ENCODE results near the gene SYNPO2L.
A peak's percentile ranks its signal among the peaks of the same experiment; 100 is the strongest.
"Not testable (repeated sequence)": the region's sequence is repeated elsewhere in the genome, so short reads cannot be mapped to it uniquely, and the experiment has no call there.

Gene SYNPO2L

GRCh38 chr10:73655990-73656298, at the start of gene SYNPO2L:
SYNPO2L (minus strand) TSS chr10:73656029; CDS start chr10:73655922, 107 bp downstream.
- Histone ChIP-seq H3K4me1 (ENCODE audit: control insufficient read depth, insufficient read depth, low read length) (peaks cover 24% of the 10 kb centered on the region), H3K9me3 (ENCODE audit: control insufficient read depth in 2 of 2, low read length in 2 of 2) (no peaks in the 10 kb centered on the region), H3K27ac (ENCODE audit: low read length) (no peak within 1 kb of the TSS), H3K9ac (ENCODE audit: low read length in 2 of 2) (peak within 1 kb of the TSS in 1 of 2 donors; percentile 36), H3K27me3 (ENCODE audit: control insufficient read depth in 1 of 2, insufficient read depth in 2 of 2, low read length in 2 of 2) (no peaks in the 10 kb centered on the region), H3K4me3 (ENCODE audit: low read length in 2 of 2) (peak within 1 kb of the TSS in 1 of 2 donors; percentile 44), H3K36me3 (ENCODE audit: control insufficient read depth in 2 of 2, insufficient read depth in 2 of 2, low read length in 2 of 2) (no peaks in the 10 kb centered on the region)

- H3K9ac ChIP-seq (ENCODE audit: low read length in 2 of 2); H3K4me3 ChIP-seq (ENCODE audit: low read length in 2 of 2); H3K27ac ChIP-seq (ENCODE audit: low read length); H3K36me3 ChIP-seq (ENCODE audit: control insufficient read depth in 2 of 2, insufficient read depth in 2 of 2, low read length in 2 of 2); H3K9me3 ChIP-seq (ENCODE audit: control insufficient read depth in 2 of 2, low read length in 2 of 2); H3K27me3 ChIP-seq (ENCODE audit: control insufficient read depth in 1 of 2, insufficient read depth in 2 of 2, low read length in 2 of 2); H3K4me1 ChIP-seq (ENCODE audit: control insufficient read depth, insufficient read depth, low read length): not testable (repeated sequence)
Observed at GRCh38 chr10:73703924-73704323, 48.1 kb upstream of the SYNPO2L start.

GRCh38 chr10:73698819-73699218, 43.0 kb upstream of the SYNPO2L start:
- H3K27ac ChIP-seq (ENCODE audit: low read length); H3K36me3 ChIP-seq (ENCODE audit: control insufficient read depth in 2 of 2, insufficient read depth in 2 of 2, low read length in 2 of 2); H3K4me1 ChIP-seq (ENCODE audit: control insufficient read depth, insufficient read depth, low read length); H3K9me3 ChIP-seq (ENCODE audit: control insufficient read depth in 2 of 2, low read length in 2 of 2); H3K4me3 ChIP-seq (ENCODE audit: low read length in 2 of 2); H3K9ac ChIP-seq (ENCODE audit: low read length in 2 of 2); H3K27me3 ChIP-seq (ENCODE audit: control insufficient read depth in 1 of 2, insufficient read depth in 2 of 2, low read length in 2 of 2): not testable (repeated sequence)

GRCh38 chr10:73697675-73698159, 41.9 kb upstream of the SYNPO2L start, which contains the start of gene AGAP5:
AGAP5 (minus strand) TSS chr10:73698109; CDS start chr10:73697755, 354 bp downstream.
- not testable (repeated sequence) for H3K9ac ChIP-seq (ENCODE audit: low read length in 2 of 2); H3K4me3 ChIP-seq (ENCODE audit: low read length in 2 of 2); H3K36me3 ChIP-seq (ENCODE audit: control insufficient read depth in 2 of 2, insufficient read depth in 2 of 2, low read length in 2 of 2)

GRCh38 chr10:73695302-73695701, 39.5 kb upstream of the SYNPO2L start:
- not testable (repeated sequence) for H3K9ac ChIP-seq (ENCODE audit: low read length in 2 of 2); H3K27me3 ChIP-seq (ENCODE audit: control insufficient read depth in 1 of 2, insufficient read depth in 2 of 2, low read length in 2 of 2); H3K36me3 ChIP-seq (ENCODE audit: control insufficient read depth in 2 of 2, insufficient read depth in 2 of 2, low read length in 2 of 2); H3K27ac ChIP-seq (ENCODE audit: low read length); H3K9me3 ChIP-seq (ENCODE audit: control insufficient read depth in 2 of 2, low read length in 2 of 2); H3K4me1 ChIP-seq (ENCODE audit: control insufficient read depth, insufficient read depth, low read length); H3K4me3 ChIP-seq (ENCODE audit: low read length in 2 of 2)

More at GRCh38 chr10:73697675-73698159, 41.9 kb upstream of the SYNPO2L start, which contains the start of gene AGAP5:
- H3K27me3 ChIP-seq (ENCODE audit: control insufficient read depth in 1 of 2, insufficient read depth in 2 of 2, low read length in 2 of 2); H3K4me1 ChIP-seq (ENCODE audit: control insufficient read depth, insufficient read depth, low read length); H3K27ac ChIP-seq (ENCODE audit: low read length); H3K9me3 ChIP-seq (ENCODE audit: control insufficient read depth in 2 of 2, low read length in 2 of 2): not testable (repeated sequence)

GRCh38 chr10:73690755-73691154, 34.9 kb upstream of the SYNPO2L start:
- H3K36me3 ChIP-seq (ENCODE audit: control insufficient read depth in 2 of 2, insufficient read depth in 2 of 2, low read length in 2 of 2); H3K4me1 ChIP-seq (ENCODE audit: control insufficient read depth, insufficient read depth, low read length); H3K27me3 ChIP-seq (ENCODE audit: control insufficient read depth in 1 of 2, insufficient read depth in 2 of 2, low read length in 2 of 2); H3K4me3 ChIP-seq (ENCODE audit: low read length in 2 of 2); H3K27ac ChIP-seq (ENCODE audit: low read length); H3K9me3 ChIP-seq (ENCODE audit: control insufficient read depth in 2 of 2, low read length in 2 of 2); H3K9ac ChIP-seq (ENCODE audit: low read length in 2 of 2): not testable (repeated sequence)

- H3K9me3 ChIP-seq (ENCODE audit: control insufficient read depth in 2 of 2, low read length in 2 of 2); H3K27me3 ChIP-seq (ENCODE audit: control insufficient read depth in 1 of 2, insufficient read depth in 2 of 2, low read length in 2 of 2); H3K9ac ChIP-seq (ENCODE audit: low read length in 2 of 2); H3K36me3 ChIP-seq (ENCODE audit: control insufficient read depth in 2 of 2, insufficient read depth in 2 of 2, low read length in 2 of 2); H3K27ac ChIP-seq (ENCODE audit: low read length); H3K4me3 ChIP-seq (ENCODE audit: low read length in 2 of 2); H3K4me1 ChIP-seq (ENCODE audit: control insufficient read depth, insufficient read depth, low read length): not testable (repeated sequence)
Observed at GRCh38 chr10:73689596-73689995, 33.8 kb upstream of the SYNPO2L start.

- not testable (repeated sequence) for H3K9me3 ChIP-seq (ENCODE audit: control insufficient read depth in 2 of 2, low read length in 2 of 2); H3K4me1 ChIP-seq (ENCODE audit: control insufficient read depth, insufficient read depth, low read length); H3K4me3 ChIP-seq (ENCODE audit: low read length in 2 of 2); H3K27me3 ChIP-seq (ENCODE audit: control insufficient read depth in 1 of 2, insufficient read depth in 2 of 2, low read length in 2 of 2); H3K36me3 ChIP-seq (ENCODE audit: control insufficient read depth in 2 of 2, insufficient read depth in 2 of 2, low read length in 2 of 2); H3K27ac ChIP-seq (ENCODE audit: low read length); H3K9ac ChIP-seq (ENCODE audit: low read length in 2 of 2)
Observed at GRCh38 chr10:73687641-73688040, 31.8 kb upstream of the SYNPO2L start.

- H3K4me1 ChIP-seq (ENCODE audit: control insufficient read depth, insufficient read depth, low read length); H3K36me3 ChIP-seq (ENCODE audit: control insufficient read depth in 2 of 2, insufficient read depth in 2 of 2, low read length in 2 of 2); H3K9ac ChIP-seq (ENCODE audit: low read length in 2 of 2); H3K9me3 ChIP-seq (ENCODE audit: control insufficient read depth in 2 of 2, low read length in 2 of 2); H3K4me3 ChIP-seq (ENCODE audit: low read length in 2 of 2); H3K27me3 ChIP-seq (ENCODE audit: control insufficient read depth in 1 of 2, insufficient read depth in 2 of 2, low read length in 2 of 2); H3K27ac ChIP-seq (ENCODE audit: low read length): not testable (repeated sequence)
Observed at GRCh38 chr10:73674546-73674945, 18.7 kb upstream of the SYNPO2L start.

GRCh38 chr10:73668378-73668777, 12.5 kb upstream of the SYNPO2L start:
- H3K4me1 ChIP-seq (ENCODE audit: control insufficient read depth, insufficient read depth, low read length); H3K27me3 ChIP-seq (ENCODE audit: control insufficient read depth in 1 of 2, insufficient read depth in 2 of 2, low read length in 2 of 2); H3K4me3 ChIP-seq (ENCODE audit: low read length in 2 of 2); H3K9me3 ChIP-seq (ENCODE audit: control insufficient read depth in 2 of 2, low read length in 2 of 2); H3K27ac ChIP-seq (ENCODE audit: low read length); H3K36me3 ChIP-seq (ENCODE audit: control insufficient read depth in 2 of 2, insufficient read depth in 2 of 2, low read length in 2 of 2); H3K9ac ChIP-seq (ENCODE audit: low read length in 2 of 2): not testable (repeated sequence)

GRCh38 chr10:73666153-73666809, 10.5 kb upstream of the SYNPO2L start:
- H3K4me1 ChIP-seq (ENCODE audit: control insufficient read depth, insufficient read depth, low read length); H3K27me3 ChIP-seq (ENCODE audit: control insufficient read depth in 1 of 2, insufficient read depth in 2 of 2, low read length in 2 of 2); H3K9me3 ChIP-seq (ENCODE audit: control insufficient read depth in 2 of 2, low read length in 2 of 2); H3K4me3 ChIP-seq (ENCODE audit: low read length in 2 of 2); H3K36me3 ChIP-seq (ENCODE audit: control insufficient read depth in 2 of 2, insufficient read depth in 2 of 2, low read length in 2 of 2); H3K9ac ChIP-seq (ENCODE audit: low read length in 2 of 2); H3K27ac ChIP-seq (ENCODE audit: low read length): not testable (repeated sequence)
